Stromal cell of bone marrow (primary cell): Measurements from ENCODE around the gene FAM168A.

ENCODE experiments used
- DNase-seq: peaks from one replicate; pipeline ENCODE4 v3.0.0-alpha.2; 2012; ENCODE audit warnings: low read depth

FAM168A gene

DNA sequence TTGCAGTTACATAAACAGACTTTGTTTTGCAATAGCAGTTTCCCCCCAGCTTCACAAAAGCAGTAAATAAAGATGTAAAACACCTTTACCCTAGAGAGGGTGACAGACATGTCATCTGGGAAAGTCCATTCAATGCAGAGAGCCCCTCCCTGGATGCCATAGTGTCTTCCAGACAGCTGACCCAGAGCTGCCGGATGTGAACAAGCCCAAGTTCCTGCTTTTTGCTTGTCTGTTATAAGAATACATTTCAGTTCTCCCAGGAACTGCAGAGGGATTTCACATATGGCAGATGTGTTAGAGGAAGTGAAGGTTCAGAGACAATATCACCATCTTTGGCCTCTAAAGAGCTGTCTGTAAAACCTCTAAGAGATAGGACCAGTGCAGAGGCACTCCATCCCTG lies 172.8 kb downstream of the FAM168A start:
- DNase-seq, result no peak

DNA sequence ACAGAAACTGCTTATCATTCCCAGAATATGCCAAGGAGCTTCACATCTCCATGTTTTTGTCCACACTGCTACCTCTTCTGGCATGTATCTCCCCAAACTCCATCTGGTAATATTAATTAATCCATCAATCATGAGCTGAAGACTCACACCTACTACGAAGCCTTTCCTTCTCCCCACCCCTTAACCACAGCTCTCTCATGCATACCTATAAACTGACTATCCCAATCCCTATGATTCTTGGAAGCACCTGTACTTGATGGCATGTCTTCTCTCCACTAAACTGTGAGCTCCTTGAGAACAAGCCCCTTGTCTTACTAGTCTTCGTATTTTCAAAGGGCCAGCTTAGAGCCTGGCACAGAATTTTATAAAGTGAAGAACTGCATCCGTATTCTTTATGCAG lies 174.4 kb downstream of the FAM168A start:
- no peak for DNase-seq

DNA sequence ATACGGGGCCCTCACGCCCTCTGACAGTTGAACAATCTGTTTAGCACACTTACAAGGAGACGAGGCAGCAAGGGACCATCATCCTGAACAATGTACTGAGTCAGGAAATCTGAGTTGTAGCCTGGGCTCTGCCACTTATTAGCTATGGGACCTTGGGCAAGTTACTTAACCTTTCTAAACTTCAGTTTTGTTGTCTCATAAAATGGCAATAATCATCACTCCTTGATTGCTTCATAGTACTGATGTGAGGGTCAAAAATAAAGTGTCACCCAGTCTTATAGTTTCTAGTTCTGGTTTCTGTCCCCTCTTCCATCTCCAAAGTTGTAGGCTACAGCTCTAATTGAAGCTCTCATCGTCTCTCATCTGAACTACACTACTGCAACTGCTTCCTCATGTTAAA lies 175.0 kb downstream of the FAM168A start:
- no peak for DNase-seq

DNA sequence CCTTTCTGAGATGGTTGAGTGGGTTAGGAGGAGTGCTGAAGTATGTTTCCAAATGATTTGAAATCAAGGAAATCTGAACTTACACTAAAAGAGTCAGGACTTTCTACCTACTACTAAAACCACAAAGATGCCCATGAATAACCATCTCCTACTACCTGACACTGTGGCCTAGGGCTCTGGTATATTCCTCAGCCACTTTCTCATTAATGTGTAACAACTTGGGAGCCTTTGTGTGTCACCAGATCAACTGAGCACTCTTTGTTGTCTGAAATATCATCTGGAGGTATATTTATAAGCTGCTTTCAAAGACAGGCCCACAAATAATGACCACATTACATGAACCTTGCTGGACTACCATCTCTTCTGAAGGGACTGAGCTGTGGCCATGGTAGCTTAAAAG lies 177.8 kb downstream of the FAM168A start:
- DNase-seq, result no peak

DNA sequence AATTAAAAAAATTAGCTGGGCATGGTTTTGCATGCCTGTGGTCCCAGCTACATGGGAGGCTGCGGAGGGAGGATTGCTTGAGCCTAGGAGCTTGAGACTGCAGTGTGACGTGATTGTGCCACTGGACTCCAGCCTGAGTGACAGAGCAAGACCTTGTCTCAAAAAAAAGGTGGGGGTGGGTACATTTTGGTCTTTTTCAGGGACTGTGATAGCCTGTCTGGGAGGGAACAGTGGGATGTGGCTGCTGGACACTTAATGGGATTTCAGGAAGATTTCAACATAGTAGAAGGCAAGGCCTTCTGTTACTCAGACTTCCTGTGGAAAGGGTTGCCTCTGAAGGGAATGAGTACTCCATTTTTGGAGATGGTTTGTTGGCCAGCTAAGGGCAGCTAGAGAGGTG lies 181.1 kb downstream of the FAM168A start:
- DNase-seq, result peak; percentile 31

DNA sequence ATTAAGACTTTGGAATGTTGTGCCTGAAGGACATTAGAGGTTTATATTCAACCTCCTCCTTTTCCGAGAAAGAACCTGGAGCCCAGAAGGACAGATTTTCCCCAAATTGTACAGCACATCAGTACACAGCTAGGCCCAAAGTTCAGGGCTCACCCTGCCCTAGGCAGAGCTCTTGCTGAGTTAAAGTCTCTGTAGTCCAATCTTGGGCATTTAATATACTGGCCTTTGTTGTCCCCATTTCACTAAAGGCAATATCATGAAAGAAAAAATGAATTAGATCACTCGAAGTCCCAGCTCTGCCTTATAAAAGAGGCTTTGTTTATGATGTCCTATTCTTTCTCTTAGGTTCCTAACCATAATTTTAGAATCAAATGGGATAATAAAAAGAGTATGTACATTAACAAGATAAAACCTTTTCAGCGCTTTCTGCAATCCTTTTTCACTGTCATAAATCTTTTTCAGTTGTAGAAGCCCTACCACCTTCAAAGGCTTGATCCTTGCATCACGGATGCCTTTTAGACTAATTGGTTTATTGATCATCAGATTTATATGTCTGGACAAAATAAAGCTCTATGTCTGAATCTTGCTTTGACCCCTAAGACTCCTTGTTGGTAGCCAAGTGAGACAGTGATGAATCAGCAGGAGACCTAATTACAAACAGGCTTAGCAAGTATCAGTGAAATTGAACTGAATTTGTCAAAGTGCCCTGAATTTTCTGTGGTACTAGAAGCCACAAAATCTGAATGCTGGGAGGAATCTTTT lies 181.9 kb downstream of the FAM168A start:
- peak; percentile 58 for DNase-seq

DNA sequence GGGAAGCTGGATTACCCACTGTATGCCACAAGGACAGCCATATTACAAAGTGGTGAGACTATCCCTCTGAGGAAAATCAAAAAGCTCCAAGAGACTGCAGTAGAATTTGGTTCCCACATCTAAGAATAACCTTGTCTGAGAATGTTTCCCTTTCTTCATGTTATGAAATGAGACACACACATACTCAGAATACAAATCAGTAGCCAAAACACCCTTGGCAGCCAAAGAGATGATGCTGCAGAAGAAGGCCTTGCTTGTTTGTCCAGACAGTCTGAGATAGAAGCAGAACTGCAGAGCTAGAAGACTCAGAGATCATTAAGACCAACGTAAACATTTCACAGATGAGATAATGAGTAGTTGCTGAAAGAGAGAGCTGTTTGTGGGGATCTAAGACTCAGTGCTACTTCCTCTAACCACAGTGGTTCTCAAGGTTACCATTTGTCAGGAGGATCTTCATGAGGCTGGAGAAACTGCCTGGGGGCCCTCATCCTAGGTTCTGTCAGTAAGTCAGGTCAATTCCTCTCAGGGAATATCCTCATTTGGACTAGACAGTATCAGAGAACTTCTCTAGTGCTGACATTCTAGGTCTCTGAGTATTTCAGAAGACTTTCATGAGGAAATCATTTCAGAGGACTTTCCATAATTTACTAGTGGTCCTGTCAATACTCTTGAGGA lies 182.8 kb downstream of the FAM168A start:
- peak; percentile 69 for DNase-seq

DNA sequence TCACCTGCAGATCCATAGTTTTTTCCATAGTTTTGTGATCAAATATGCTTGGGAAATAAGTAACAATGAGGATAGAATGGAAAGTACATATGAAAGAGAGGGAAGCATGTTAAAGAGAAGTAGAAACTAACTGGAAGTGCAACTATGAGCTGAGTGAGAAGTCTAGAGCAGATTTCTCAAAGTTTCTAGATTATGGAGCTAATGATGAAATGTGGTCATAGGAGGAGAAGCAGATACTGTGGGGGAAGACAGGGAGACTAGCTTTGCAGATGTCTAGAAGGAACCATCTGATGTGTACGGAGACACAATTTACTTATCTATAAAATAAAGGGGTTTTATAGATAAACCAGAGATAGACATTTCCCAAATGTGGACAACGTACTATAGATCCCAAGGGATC lies 184.7 kb downstream of the FAM168A start:
- DNase-seq, result no peak

DNA sequence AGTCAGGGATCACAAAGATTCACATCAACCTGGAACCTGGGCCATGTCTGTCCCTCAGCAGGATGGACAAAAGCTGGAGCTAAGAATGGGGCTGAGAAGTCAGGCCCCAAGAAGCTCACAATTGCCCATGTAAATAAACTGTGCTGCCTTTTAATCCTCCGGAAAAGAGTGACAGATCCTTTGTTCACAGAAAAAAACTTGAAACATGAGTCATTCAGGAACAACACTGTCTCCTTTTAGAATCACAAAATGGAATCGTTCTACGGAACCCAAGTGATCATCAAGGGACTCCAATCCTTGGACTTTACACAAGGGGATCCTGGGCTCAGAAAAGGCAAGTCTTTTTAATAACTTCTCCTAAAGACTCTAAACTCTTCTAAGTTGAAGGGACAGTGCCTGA lies 185.6 kb downstream of the FAM168A start:
- no peak for DNase-seq

DNA sequence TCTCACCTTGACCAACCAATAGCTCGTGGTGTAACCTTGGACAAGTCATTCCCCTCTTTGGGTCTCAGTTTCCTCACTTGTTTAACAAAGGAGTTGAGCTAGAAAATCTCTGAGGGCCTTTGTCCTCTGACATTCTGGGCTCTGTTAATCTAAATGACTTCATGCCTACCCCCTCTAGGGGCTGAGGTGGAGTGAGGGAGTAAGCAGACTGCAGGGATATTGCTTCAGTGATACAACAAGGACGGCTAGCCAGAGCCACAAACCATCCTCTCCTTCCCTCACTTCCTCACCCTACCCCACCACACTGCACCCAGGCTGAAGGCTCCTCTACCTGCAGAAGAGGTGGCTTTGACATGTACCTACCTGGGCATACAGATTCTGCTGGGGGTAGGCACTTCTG lies 186.9 kb downstream of the FAM168A start:
- no peak for DNase-seq

DNA sequence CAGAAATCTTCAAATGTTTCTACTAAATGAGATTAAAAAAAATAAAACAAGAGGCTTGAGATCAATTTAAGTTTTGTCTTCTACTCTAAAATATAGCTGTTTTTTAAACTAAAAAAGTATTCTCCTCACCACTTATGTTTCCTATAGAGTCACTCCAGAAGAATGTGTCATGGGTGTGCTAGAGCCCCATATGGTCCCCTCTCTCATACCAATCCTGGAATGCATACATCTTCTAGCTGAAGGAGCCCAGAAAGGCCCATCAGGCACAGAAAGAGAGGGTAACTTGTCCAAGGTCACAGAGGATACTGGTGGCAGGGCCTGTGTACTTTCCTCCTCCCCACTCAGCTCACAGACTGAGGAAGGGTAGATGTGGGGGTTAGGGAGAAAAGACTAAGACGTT lies 187.3 kb downstream of the FAM168A start:
- DNase-seq, result no peak

DNA sequence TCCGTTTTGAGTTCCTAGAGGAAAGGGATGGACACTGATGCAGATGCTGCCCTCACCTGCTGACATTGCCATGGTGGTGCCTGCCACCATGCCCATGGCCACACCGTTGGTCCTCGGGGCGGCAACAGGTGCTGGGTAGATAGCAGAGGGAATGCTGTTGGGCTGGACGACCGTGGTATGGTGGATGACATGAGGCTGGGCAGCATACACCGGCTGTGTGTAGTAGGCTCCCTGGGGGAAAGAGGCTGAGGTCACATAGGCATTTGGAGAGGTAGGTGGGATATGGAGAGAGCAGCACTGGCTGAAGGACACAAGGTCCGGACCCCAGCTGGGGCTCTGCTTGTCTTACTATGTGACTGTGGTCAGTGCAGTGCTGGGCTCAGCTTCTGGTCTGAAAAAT lies 188.5 kb downstream of the FAM168A start:
- no peak for DNase-seq

DNA sequence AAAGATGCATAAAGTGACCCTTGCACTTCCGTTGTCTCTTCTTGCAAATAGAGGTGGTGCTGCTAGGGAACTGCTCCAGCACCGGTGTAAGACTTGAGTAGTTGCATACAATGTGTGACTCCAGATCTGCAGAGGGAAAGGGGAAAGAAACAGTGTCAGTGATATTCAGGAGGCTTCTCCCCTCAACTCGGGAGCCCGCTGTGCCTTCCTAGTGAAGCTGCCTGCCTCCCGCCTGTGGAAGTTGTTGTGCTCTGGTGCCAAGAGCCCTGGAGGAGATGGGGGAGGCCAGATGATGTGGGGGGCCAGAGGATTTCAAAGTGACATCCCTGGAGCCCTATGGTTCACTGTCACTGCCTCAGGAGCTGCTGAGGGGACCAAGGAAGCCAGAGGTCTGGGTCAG lies 191.3 kb downstream of the FAM168A start:
- no peak for DNase-seq

DNA sequence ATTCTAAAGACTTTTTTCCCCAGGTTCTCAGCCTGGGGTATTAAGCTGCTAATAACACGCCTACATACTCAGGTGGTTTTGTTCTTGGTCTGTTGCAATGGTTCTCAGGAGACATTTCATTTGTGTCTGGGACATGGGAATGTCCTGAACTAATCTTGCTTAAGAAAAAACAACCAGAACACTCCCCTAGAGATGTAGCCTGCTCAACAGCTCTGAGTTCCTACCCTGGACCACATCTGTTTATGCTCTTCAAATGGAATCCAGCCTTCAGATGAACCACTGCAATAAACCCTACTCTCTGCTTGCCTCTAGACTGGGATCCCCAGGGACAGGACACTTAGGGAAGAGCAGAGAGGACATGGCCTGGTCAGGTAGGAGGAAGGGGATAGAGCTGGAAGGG lies 191.8 kb downstream of the FAM168A start:
- no peak for DNase-seq

DNA sequence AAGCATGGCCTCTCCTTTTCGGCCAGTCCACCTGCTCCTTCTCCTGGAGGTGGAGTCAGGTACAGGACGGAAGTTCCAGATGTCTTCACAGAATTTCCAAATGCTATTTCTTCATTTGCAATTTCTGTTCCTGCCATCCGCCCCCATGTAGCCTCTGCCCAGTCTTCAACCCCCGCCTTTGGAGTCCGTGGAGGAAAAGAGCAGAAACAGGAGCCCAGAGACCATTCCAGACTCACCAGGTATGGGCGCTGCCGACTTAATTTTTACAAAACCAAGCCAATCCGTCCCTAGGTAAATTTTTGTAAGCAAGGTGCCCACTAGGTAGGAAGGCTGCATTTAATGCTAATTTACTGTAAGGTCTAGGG lies 192.8 kb downstream of the FAM168A start:
- DNase-seq, result no peak

DNA sequence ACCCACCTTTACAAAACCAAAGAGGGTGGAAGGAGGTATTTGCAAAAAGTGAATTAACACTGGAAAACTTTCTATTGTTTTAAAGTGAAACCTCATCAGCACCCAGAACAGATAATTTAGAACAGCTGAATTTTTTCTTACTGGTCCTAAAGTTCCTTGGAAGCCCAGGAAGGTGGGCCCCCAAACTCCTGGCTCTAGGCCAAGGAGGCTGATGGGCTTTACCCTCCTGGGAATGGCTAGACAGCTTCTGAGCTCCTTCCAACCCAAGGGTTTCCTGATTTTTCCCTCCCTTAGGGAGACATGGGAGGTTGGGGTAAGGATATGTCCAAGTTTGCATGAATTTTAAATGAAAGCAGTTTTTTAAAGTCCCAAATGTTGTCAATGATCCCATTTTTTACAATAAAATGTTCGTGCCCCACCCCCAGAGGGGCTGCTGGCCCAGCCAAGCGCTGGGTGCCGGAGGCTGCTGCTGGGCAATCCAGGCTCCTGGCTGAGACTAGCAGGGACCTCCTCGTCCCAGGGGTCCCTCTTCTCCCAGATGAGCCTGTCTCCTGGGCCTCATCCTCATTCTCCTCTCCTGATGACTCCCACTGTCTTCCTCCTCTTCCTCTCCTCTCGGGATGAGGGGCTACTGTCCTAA lies 193.3 kb downstream of the FAM168A start:
- DNase-seq, result no peak

DNA sequence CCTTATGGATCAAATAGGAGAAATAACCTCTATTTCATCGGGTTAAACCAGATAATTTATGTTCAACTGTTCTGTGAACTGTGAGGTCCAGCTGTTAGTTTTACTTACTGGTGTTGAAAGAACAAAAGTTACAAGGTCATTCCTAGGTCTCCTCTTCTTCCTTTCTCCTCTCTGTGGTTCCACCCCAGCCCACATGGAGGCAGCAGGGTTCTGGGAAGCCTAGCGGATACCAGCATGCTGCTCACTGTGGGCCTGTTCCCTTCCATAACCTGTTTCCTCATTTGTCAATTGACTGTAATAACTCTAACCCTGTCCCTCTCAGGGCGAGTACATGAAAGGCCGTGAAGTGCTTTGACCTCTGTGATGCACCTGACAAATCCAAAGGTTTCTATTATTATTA lies 193.9 kb downstream of the FAM168A start:
- peak; percentile 33 for DNase-seq

DNA sequence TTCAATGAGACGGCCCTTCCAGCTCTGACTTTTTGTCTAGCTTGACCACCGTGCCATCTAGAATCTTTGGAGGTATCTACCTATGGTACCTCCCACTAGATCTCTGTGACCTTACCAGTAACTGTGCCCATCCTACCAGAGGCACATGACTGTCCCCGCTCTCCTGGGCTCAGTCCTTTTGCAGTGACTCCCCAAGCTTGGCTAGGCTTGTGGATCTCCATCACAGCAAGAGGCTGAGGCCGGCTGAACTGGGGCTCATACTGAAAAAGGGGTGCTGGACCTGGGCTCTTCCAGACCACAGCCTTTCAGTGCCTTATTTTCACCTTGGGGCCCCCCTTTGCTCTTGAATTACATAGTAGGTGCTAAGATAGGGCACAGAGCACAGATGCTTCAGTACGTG lies 194.4 kb downstream of the FAM168A start:
- DNase-seq, result no peak

DNA sequence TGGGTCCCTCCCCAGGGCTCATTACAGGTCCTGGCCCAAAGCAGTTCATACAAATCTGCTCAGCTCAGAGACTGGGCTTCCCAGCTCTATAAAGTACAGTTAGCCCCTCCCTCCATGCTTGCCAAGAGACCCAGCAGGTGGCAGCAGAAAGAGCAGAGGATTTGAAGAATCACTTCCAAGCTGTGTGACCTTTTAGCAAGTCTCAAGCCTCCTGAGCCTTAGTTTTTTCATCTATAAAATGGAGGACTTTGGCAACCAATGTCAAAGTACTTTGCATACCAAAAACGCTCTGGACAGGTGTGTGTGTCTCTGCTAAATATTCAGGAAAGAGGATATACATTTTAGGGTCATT lies 195.1 kb downstream of the FAM168A start:
- no peak for DNase-seq

DNA sequence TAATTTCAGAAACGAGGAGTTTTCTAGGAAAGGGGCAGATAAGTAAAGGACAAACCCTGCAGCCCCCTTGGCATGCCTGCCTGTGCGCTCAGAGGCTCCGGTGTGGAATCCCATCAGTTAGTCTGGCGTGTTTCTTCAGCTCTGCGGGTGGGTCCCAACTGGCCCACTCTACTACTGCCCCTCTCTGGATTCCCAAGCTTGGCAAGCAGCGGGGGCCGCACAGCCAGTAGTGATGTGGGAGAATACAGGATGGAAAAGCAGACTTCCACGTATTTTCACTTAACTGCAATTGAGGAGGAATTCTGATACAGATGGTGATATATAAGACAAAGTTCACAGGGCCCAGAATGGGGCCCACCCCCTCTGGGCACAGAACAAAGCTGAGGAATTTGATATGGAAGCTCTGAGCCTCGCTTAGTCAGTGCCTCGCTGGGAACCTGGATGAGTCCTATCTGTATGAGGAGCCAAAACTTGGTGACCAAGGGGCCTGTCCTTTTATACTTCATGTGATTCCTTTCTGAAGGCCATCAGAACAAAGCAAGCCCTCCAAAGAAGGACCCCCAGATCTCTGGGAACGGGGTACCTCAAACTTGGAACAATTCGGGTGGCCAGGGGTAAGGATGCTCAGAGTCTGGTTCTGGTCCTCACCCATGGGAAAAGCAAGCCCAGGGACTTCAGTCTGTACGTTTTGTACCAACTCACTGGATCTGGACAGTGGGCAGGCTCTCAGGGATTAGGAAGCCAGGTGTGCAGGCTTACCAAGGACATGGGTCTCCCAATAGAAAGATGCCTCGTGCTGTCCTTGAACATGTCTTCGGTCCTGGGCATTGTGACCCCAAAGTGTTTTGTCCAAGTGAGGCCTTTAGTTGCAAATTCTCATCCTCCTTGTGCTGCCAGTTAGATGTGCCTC lies 195.7 kb downstream of the FAM168A start:
- no peak for DNase-seq

DNA sequence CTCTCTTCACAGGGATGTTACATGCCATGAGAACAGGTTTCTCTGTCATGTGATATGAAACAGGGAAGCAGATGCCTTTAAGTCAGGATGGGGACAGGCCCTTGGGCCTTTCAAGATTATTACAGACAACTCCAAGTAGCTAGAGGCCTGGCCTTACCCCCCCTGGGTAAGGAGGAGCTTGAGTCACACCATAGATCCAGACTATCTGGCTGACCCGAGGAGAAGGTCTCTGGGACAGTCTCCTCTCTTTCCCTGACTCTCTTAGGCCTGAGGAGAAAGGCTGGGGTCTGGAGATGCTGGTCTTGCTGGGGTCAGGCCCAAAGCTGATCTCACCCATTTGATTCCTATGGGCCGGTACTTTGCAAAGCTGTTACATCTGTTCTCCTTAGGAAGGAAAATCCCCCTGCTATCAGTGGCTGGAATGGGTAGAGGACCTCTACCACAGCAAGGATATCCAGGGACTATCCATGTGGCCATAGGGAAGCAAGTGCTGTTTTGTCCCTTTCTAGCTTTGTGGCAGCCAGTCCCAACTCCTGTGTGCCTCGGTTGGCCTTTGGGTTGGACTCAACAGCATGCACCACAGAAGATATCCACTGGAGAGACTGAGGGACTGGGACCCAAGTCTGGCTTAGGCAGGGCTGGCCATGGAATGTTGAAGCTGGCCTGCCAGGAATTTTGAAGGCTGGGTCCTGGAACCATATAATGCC lies 196.5 kb downstream of the FAM168A start:
- no peak for DNase-seq

DNA sequence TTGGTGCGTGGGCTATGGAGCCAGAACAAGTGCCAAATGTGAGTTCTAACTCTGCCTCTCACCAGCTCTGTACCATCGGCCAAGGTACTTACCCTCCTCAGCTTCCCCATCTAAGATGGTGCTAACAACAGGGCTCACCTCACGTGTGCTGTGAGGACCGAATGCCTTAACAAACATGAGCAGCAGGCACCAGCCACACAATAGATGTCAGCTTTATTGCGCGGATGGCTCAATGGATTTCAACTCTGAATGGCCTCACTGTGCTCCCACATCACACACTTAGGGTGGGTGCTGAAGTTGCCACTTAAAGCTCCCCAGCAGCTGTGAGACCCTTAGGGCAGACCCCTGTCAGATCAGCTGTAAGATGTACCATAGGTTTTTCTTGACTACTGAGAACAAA lies 197.6 kb downstream of the FAM168A start:
- no peak for DNase-seq
